ENCODE measurements around the gene DHCR7. TPM values are rescaled to one million over a fixed set of nuclear protein-coding genes. Genes with fewer than 3 reads are reported as not detected.

Gene DHCR7
- total and polyA plus RNA-seq, 3 experiments from 2014 or later, result 19.6 to 42.8 (median 41.5) TPM

GRCh38 chr11:71476031-71476430, 27.8 kb upstream of the DHCR7 start:
- Mint-ChIP-seq H3K4me1 (no peaks in the 10 kb centered on the region), H3K36me3 (peaks cover 0 to 93% (median 19%) of the 10 kb centered on the region in 3 donors), H3K4me3 (no peak overlapping the region), H3K9me3 (no peaks in the 10 kb centered on the region), H3K27me3 (no peaks in the 10 kb centered on the region), H3K27ac (no peak overlapping the region)
- Histone ChIP-seq H3K4me3 (ENCODE audit: low read length) (no peak overlapping the region), H3K4me1 (ENCODE audit: insufficient read depth, low read length) (no peaks in the 10 kb centered on the region), H3K27ac (ENCODE audit: low read depth, low read length) (no peak overlapping the region), H3K9me3 (ENCODE audit: low read length) (no peaks in the 10 kb centered on the region), H3K36me3 (ENCODE audit: insufficient read depth, low read length) (peaks cover 29% of the 10 kb centered on the region), H3K27me3 (ENCODE audit: insufficient read depth, low read length, poor library complexity, severe bottlenecking) (no peaks in the 10 kb centered on the region)
- peak in 1 of 5 donors; percentile 38 for DNase-seq
- ChIA-PET POLR2A (no interaction called here), CTCF (no interaction called here)

- ChIA-PET CTCF (no interaction called here), POLR2A (no interaction called here)
- peaks cover 0 to 4% (median 0%) of the 10 kb centered on the region in 3 donors for H3K4me1 Mint-ChIP-seq
- peaks cover 29% of the 10 kb centered on the region for H3K36me3 ChIP-seq (ENCODE audit: insufficient read depth, low read length)
- H3K4me1 ChIP-seq (ENCODE audit: insufficient read depth, low read length), result no peaks in the 10 kb centered on the region
- H3K27me3 Mint-ChIP-seq, result no peaks in the 10 kb centered on the region
- no peak overlapping the region for H3K4me3 ChIP-seq (ENCODE audit: low read length)
- no peaks in the 10 kb centered on the region for H3K27me3 ChIP-seq (ENCODE audit: insufficient read depth, low read length, poor library complexity, severe bottlenecking)
- H3K27ac Mint-ChIP-seq, result no peak overlapping the region
- DNase-seq, result peak in 1 of 5 donors; percentile 21
- H3K27ac ChIP-seq (ENCODE audit: low read depth, low read length), result no peak overlapping the region
- H3K9me3 ChIP-seq (ENCODE audit: low read length), result no peaks in the 10 kb centered on the region
- H3K4me3 Mint-ChIP-seq, result no peak overlapping the region
- peaks cover 0 to 93% (median 17%) of the 10 kb centered on the region in 3 donors for H3K36me3 Mint-ChIP-seq
- no peaks in the 10 kb centered on the region for H3K9me3 Mint-ChIP-seq
Measured at GRCh38 chr11:71474771-71475483, 26.7 kb upstream of the DHCR7 start.

- DNase-seq, result peak in 1 of 5 donors; percentile 14
- ChIA-PET POLR2A (no interaction called here), CTCF (no interaction called here)
- Mint-ChIP-seq H3K9me3 (no peaks in the 10 kb centered on the region), H3K27me3 (no peaks in the 10 kb centered on the region), H3K4me1 (peaks cover 0 to 4% (median 0%) of the 10 kb centered on the region in 3 donors), H3K36me3 (peaks cover 0 to 88% (median 15%) of the 10 kb centered on the region in 3 donors), H3K4me3 (no peak overlapping the region), H3K27ac (peak overlapping the region in 1 of 8 donors; percentile 26)
- Histone ChIP-seq H3K9me3 (ENCODE audit: low read length) (no peaks in the 10 kb centered on the region), H3K27ac (ENCODE audit: low read depth, low read length) (no peak overlapping the region), H3K27me3 (ENCODE audit: insufficient read depth, low read length, poor library complexity, severe bottlenecking) (no peaks in the 10 kb centered on the region), H3K36me3 (ENCODE audit: insufficient read depth, low read length) (peaks cover 29% of the 10 kb centered on the region), H3K4me1 (ENCODE audit: insufficient read depth, low read length) (no peaks in the 10 kb centered on the region), H3K4me3 (ENCODE audit: low read length) (no peak overlapping the region)
Measured at GRCh38 chr11:71474141-71474770, 26.1 kb upstream of the DHCR7 start.

GRCh38 chr11:71473793-71474080, 25.5 kb upstream of the DHCR7 start:
- H3K4me3 ChIP-seq (ENCODE audit: low read length), result no peak overlapping the region
- H3K4me1 Mint-ChIP-seq, result peaks cover 0 to 4% (median 0%) of the 10 kb centered on the region in 3 donors
- DNase-seq, result peak in 1 of 5 donors; percentile 29
- no peaks in the 10 kb centered on the region for H3K4me1 ChIP-seq (ENCODE audit: insufficient read depth, low read length)
- H3K36me3 ChIP-seq (ENCODE audit: insufficient read depth, low read length), result peaks cover 29% of the 10 kb centered on the region
- H3K27me3 Mint-ChIP-seq, result no peaks in the 10 kb centered on the region
- H3K4me3 Mint-ChIP-seq, result no peak overlapping the region
- H3K9me3 Mint-ChIP-seq, result no peaks in the 10 kb centered on the region
- no peak overlapping the region for H3K27ac Mint-ChIP-seq
- peaks cover 0 to 86% (median 17%) of the 10 kb centered on the region in 3 donors for H3K36me3 Mint-ChIP-seq
- ChIA-PET POLR2A (no interaction called here), CTCF (no interaction called here)
- H3K27me3 ChIP-seq (ENCODE audit: insufficient read depth, low read length, poor library complexity, severe bottlenecking), result no peaks in the 10 kb centered on the region
- H3K9me3 ChIP-seq (ENCODE audit: low read length), result no peaks in the 10 kb centered on the region
- H3K27ac ChIP-seq (ENCODE audit: low read depth, low read length), result no peak overlapping the region

GRCh38 chr11:71472941-71473792, 25.0 kb upstream of the DHCR7 start:
- Histone ChIP-seq H3K27ac (ENCODE audit: low read depth, low read length) (no peak overlapping the region), H3K9me3 (ENCODE audit: low read length) (no peaks in the 10 kb centered on the region), H3K4me1 (ENCODE audit: insufficient read depth, low read length) (no peaks in the 10 kb centered on the region), H3K27me3 (ENCODE audit: insufficient read depth, low read length, poor library complexity, severe bottlenecking) (no peaks in the 10 kb centered on the region), H3K36me3 (ENCODE audit: insufficient read depth, low read length) (peaks cover 29% of the 10 kb centered on the region), H3K4me3 (ENCODE audit: low read length) (no peak overlapping the region)
- Mint-ChIP-seq H3K9me3 (no peaks in the 10 kb centered on the region), H3K4me3 (no peak overlapping the region), H3K27me3 (no peaks in the 10 kb centered on the region), H3K4me1 (peaks cover 0 to 4% (median 0%) of the 10 kb centered on the region in 3 donors), H3K36me3 (peaks cover 0 to 84% (median 16%) of the 10 kb centered on the region in 3 donors), H3K27ac (no peak overlapping the region)
- peak in 1 of 5 donors; percentile 38 for DNase-seq
- POLR2A ChIA-PET, result no interaction called here
- CTCF ChIA-PET, result no interaction called here

- H3K27me3 Mint-ChIP-seq, result no peaks in the 10 kb centered on the region
Measured at GRCh38 chr11:71472357-71472885, 24.2 kb upstream of the DHCR7 start.

GRCh38 chr11:71470946-71471345, 22.8 kb upstream of the DHCR7 start:
- Histone ChIP-seq H3K4me1 (ENCODE audit: insufficient read depth, low read length) (no peaks in the 10 kb centered on the region), H3K4me3 (ENCODE audit: low read length) (no peak overlapping the region), H3K36me3 (ENCODE audit: insufficient read depth, low read length) (peaks cover 23% of the 10 kb centered on the region), H3K27ac (ENCODE audit: low read depth, low read length) (no peak overlapping the region), H3K27me3 (ENCODE audit: insufficient read depth, low read length, poor library complexity, severe bottlenecking) (no peaks in the 10 kb centered on the region), H3K9me3 (ENCODE audit: low read length) (no peaks in the 10 kb centered on the region)
- ChIA-PET CTCF (no interaction called here), POLR2A (no interaction called here)
- H3K36me3 Mint-ChIP-seq, result peaks cover 0 to 84% (median 13%) of the 10 kb centered on the region in 3 donors
- H3K27me3 Mint-ChIP-seq, result no peaks in the 10 kb centered on the region
- no peak for DNase-seq
- H3K4me1 Mint-ChIP-seq, result peaks cover 0 to 4% (median 0%) of the 10 kb centered on the region in 3 donors
- H3K27ac Mint-ChIP-seq, result peak overlapping the region in 1 of 8 donors; percentile 59
- no peaks in the 10 kb centered on the region for H3K9me3 Mint-ChIP-seq
- H3K4me3 Mint-ChIP-seq, result no peak overlapping the region

More at GRCh38 chr11:71472357-71472885, 24.2 kb upstream of the DHCR7 start:
- Mint-ChIP-seq H3K4me3 (no peak overlapping the region), H3K36me3 (peaks cover 0 to 84% (median 13%) of the 10 kb centered on the region in 3 donors), H3K4me1 (peaks cover 0 to 4% (median 0%) of the 10 kb centered on the region in 3 donors), H3K9me3 (no peaks in the 10 kb centered on the region), H3K27ac (no peak overlapping the region)
- POLR2A ChIA-PET, result no interaction called here
- no peaks in the 10 kb centered on the region for H3K9me3 ChIP-seq (ENCODE audit: low read length)
- peak in 1 of 5 donors; percentile 25 for DNase-seq
- no peaks in the 10 kb centered on the region for H3K27me3 ChIP-seq (ENCODE audit: insufficient read depth, low read length, poor library complexity, severe bottlenecking)
- H3K27ac ChIP-seq (ENCODE audit: low read depth, low read length), result no peak overlapping the region
- H3K4me1 ChIP-seq (ENCODE audit: insufficient read depth, low read length), result no peaks in the 10 kb centered on the region
- peaks cover 29% of the 10 kb centered on the region for H3K36me3 ChIP-seq (ENCODE audit: insufficient read depth, low read length)
- no peak overlapping the region for H3K4me3 ChIP-seq (ENCODE audit: low read length)
- CTCF ChIA-PET, result no interaction called here

GRCh38 chr11:71467164-71467563, 19.0 kb upstream of the DHCR7 start:
- Histone ChIP-seq H3K9me3 (ENCODE audit: low read length) (no peaks in the 10 kb centered on the region), H3K27me3 (ENCODE audit: insufficient read depth, low read length, poor library complexity, severe bottlenecking) (no peaks in the 10 kb centered on the region), H3K4me3 (ENCODE audit: low read length) (no peak overlapping the region), H3K4me1 (ENCODE audit: insufficient read depth, low read length) (no peaks in the 10 kb centered on the region), H3K27ac (ENCODE audit: low read depth, low read length) (no peak overlapping the region), H3K36me3 (ENCODE audit: insufficient read depth, low read length) (peaks cover 17% of the 10 kb centered on the region)
- no peak for DNase-seq
- Mint-ChIP-seq H3K27ac (no peak overlapping the region), H3K36me3 (peaks cover 0 to 81% (median 11%) of the 10 kb centered on the region in 3 donors), H3K27me3 (no peaks in the 10 kb centered on the region), H3K9me3 (no peaks in the 10 kb centered on the region), H3K4me1 (peaks cover 0 to 6% (median 4%) of the 10 kb centered on the region in 3 donors), H3K4me3 (no peak overlapping the region)
- ChIA-PET POLR2A (no interaction called here), CTCF (no interaction called here)

Data from CD8-positive, alpha-beta memory T cell (primary cell).